HG02588 (cell line): ENCODE measurements around the gene DMBT1.

Experiments
- ATAC-seq: cut with Tn5 transposase; IDR thresholded peaks from one replicate; pipeline ENCODE4 v1.9.1; 2021; ENCODE audit warnings: mild to moderate bottlenecking, moderate library complexity; ENCODE audit not compliant: unreplicated experiment

Gene DMBT1

GRCh38 chr10:122560279-122560804 is at the start of gene DMBT1:
DMBT1 (plus strand) TSS chr10:122560754; CDS start chr10:122560771, 17 bp downstream.
- no peak for ATAC-seq

- no peak for ATAC-seq
Measured at GRCh38 chr10:122513053-122513452, 47.5 kb upstream of the DMBT1 start.

- no peak for ATAC-seq
Measured at GRCh38 chr10:122514045-122514840, 46.3 kb upstream of the DMBT1 start.

GRCh38 chr10:122515022-122515424 is 45.5 kb upstream of the DMBT1 start:
- ATAC-seq: no peak

GRCh38 chr10:122515588-122516231 is 44.8 kb upstream of the DMBT1 start:
- ATAC-seq: peak; percentile 70

GRCh38 chr10:122516734-122517133 is 43.8 kb upstream of the DMBT1 start:
- no peak for ATAC-seq

GRCh38 chr10:122519144-122519543 is 41.4 kb upstream of the DMBT1 start:
- ATAC-seq: no peak

GRCh38 chr10:122519873-122520272 is 40.7 kb upstream of the DMBT1 start:
- no peak for ATAC-seq

- no peak for ATAC-seq
Measured at GRCh38 chr10:122521011-122521410, 39.5 kb upstream of the DMBT1 start.

DNA sequence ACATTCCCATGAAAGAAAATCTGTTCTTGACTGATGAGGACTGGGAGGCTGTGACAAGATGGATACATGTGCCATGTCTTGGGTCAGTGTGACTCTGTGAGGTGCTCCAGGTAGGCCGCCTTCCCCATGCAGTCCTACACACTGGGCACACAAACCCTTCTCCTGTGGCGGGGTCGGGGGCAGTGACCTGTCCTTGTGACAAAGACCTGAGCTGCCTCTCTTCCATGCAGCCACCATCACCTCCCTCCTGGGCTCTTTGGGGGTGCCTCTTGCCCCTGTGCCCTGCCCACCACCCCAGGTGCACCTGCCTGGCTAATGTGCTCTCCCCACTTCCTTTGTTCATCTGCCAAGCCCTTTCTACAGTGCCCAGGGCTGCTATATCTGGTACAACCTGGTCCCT is 35.7 kb upstream of the DMBT1 start:
- no peak for ATAC-seq

- ATAC-seq: no peak
Measured at GRCh38 chr10:122525788-122526187, 34.8 kb upstream of the DMBT1 start.

- ATAC-seq: no peak
Measured at GRCh38 chr10:122526892-122527291, 33.7 kb upstream of the DMBT1 start.

DNA sequence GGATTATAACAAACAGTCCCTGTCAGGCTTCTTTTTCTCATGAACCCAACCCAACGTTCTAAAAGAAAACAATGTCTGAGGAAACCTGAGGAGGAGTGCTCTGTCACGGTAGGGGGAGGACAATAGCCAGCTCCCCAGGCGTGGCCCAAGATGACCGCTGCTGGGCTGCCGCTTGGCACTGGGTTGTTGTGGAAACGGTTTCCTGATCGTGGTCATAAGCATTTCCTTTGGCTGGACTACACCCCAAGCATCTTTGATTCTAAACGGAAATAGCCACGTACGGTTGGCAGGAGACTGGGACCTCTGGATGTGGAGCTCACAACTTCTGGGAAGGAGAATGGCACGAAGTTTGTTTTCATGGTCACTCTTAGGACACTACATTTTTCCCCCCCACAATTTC is 30.4 kb upstream of the DMBT1 start:
- ATAC-seq: no peak

DNA sequence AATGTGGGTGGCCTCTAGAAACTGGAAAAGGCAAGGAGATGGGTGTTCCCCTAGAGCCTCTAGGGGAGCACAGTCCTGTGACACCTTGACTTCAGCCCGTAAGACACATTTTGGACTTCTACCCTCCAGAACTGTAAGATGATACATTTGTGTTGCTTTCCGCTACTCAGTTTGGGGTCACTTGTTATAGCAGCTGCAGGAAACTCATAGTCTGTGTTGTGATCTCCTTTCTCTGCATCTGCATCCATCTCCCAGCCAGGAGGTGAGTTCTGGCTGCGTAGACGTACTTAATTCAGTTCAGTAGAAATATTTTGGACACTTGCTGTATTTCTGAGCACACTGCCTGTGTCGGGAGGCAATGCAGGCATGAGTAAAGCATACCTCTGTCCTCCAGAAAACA is 29.3 kb upstream of the DMBT1 start:
- no peak for ATAC-seq

DNA sequence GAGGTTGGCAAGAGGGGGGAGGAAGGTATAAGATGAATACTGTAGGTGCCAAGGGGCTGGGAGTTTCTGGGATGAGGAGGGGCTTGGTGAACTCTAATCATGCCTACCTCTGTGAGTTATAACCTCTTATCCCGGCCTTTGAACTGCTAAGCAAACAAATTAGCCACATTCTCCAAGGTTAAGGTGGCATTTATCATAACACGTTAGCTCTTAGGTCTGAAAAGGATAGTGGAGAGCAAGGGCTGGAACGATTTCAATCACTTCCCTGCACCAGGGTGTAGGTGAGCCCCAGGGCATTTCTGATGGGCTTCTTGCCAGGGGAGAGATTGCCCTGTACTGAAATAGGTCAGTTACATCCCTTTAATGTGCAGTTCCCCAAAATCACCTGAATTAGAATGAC is 28.6 kb upstream of the DMBT1 start:
- ATAC-seq: no peak

DNA sequence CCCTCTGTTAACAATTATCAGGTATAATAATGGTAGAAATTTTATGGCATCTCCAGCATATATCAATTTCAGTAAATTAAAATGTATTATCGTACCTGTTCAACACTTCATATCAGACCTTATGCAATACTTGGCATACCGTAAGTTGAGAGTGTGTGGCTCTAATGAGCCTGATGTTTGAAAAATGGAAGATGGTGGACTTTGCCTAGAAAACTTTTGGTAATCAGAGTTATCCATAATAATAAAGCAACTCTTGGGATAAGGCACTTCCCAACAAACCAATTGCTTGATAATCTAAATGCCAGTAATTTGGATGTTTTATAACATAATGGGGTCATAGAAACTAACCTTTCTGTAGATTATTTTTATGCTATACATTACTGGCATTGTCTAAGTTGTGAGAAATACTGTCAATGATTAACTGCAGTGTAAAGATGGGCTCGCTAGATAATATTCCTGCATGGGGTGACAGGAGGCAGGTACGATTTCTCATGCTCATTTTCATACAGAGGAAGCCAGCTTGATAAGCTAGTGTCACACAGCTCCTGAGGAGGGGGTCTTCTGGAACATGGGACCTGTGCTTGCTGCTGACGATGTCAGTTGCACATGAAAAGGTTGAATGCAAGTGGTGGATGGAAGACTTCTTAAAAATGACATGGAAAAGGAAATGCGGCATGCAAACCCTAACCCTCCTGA is 27.8 kb upstream of the DMBT1 start:
- ATAC-seq: no peak

DNA sequence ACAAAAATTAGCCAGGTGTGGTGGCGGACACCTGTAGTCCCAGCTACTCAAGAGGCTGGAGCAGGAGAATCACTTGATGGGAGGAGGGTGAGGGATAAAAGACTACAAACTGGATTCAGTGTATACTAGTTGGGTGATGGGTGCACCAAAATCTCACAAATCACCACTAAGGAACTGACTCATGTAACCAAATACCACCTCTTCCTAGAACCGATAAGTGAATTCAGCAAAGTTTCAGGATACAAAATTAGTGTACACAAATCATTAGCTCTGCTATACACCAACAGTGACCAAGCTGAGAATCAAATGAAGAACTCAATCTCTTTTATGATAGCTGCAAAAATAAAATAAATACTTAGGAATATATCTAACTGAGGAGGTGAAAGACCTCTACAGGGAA is 23.0 kb upstream of the DMBT1 start:
- ATAC-seq: no peak

DNA sequence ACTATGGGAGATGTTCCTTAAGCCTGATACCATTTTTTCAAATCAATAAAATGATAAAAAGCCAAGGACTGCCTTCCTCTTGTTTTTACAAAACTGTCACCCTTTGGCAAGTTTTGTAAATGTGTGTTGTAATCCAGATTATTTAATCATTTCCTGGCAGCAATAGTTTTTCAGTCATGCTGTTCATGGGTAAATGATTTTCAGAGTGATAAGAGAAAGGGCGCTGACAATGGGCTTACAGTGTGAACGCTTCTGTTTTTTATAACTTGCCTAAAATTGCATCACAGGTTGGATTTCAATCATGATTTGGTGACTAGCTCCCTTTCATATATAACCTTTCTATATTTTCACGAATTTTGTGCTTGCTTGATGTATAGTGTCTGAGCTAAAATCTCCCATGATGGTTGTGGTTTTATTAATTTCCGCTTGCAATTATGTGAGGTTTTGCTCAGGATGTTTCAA is 19.0 kb upstream of the DMBT1 start:
- ATAC-seq: no peak

DNA sequence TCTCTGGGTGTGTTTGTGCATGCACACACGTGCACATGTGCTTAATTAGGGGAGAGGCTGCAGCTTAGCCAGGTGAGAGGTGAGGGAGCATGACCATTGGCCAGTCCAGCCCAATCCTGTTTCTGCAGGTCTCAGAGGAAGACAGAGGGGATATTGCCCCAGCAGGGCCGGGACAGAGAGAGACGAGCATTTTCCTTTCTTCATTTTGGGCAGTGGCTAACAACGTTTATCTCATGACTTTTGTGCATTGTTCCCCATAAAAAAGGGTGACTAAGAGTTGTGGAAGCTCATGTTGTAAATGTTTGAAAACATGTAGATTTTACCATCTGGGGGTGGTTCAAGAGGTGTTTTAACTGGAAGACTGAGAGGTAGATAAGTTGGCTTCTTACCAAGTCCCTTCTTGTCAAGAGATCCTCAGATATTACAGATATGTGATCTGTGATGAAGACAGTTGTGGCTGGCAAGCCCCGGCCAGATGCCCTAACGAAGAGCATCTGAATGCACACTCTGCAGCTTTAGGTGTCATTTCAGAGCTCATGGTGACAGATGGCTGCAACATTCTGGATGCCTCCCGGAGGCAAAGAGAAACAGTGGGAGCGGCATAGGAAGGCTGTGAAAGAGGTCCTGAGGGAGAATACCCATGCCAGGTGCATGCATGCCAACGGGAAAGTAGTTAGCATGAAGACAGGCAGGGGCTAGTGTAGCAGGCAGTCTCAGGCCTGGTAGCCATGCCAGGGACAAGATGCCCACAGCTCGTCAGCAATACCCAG is 16.7 kb upstream of the DMBT1 start:
- ATAC-seq: no peak

DNA sequence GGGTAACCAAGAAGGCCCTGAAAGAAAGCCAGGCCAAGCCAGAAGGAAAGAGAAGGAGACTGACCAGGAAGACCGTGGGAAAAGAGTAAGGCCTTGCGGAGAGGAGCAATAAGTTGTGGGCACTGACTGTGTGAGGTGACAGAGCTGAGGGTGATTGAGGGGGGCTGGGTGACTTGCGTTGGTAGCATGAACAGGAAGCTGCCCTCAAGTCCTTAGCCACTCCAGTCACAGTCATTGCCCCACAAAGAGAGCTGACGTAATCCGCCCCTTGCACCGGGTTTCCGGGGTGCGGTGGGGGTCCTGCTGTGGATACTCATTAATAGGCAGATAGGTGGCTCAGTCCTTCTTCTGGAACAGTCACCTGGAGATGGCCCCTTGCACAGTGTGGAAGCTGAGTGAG is 16.1 kb upstream of the DMBT1 start:
- no peak for ATAC-seq

- no peak for ATAC-seq
Measured at GRCh38 chr10:122546242-122546641, 14.3 kb upstream of the DMBT1 start.
